B cell (primary cell): ENCODE measurements around the gene SGO1. TPM values are rescaled to one million over a fixed set of nuclear protein-coding genes. Genes with fewer than 3 reads are reported as not detected.

Experiments used
- ATAC-seq: fragments of 200-7000 bp; cut with Tn5 transposase; one replicate; pipeline ENCODE4 v1.10.0; 2021; ENCODE audit warnings: low read depth, mild to moderate bottlenecking, moderate number of reproducible peaks, moderate library complexity
- CTCF ChIA-PET: fragments of 350-600 bp; sonication (Branson Sonifier 250); formaldehyde crosslinking; loops from one replicate; lab custom pipeline; 2021; ENCODE audit warnings: antibody characterized with exemption, inconsistent platforms; lab: Charles Lee
- POLR2A ChIA-PET: fragments of 350-600 bp; sonication (Branson Sonifier 250); formaldehyde crosslinking; loops from one replicate; lab custom pipeline; 2021; ENCODE audit warnings: antibody characterized with exemption; lab: Charles Lee
- DNase-seq: peaks from one replicate; pipeline ENCODE4 v3.0.0; 2013
- H2AFZ ChIP-seq: 2 replicates; pipeline ENCODE4 v1.6.1; 2012; ENCODE audit warnings: mild to moderate bottlenecking, low read depth, low read length; ENCODE audit not compliant: insufficient read depth, poor library complexity, severe bottlenecking
- H3K27ac ChIP-seq, 2 donors: 1 replicate in 1 of 2; 2 replicates in 1 of 2; pipeline ENCODE4 v1.5.1; 2012 to 2013; ENCODE audit warnings: low read length in 2 of 2, mild to moderate bottlenecking in 2 of 2, moderate library complexity in 1 of 2
- H3K27me3 ChIP-seq, 4 experiments: fragments of 200-600 bp in 1 of 4; sonication (generic) in 1 of 4; replicated peaks in 1 of 4; 1 replicate in 2 of 4; 2 replicates in 2 of 4; pipeline versions ENCODE4 v1.6.1 to v1.7.0; 2013 to 2016; ENCODE audit warnings: low read length in 3 of 4, mild to moderate bottlenecking in 2 of 4, mixed read lengths in 1 of 4, moderate library complexity in 1 of 4; ENCODE audit not compliant: insufficient read depth in 4 of 4, control insufficient read depth in 3 of 4; ENCODE audit errors: control extremely low read depth in 1 of 4
- H3K36me3 ChIP-seq, 2 experiments: replicated peaks in 1 of 2; 1 replicate in 1 of 2; 2 replicates in 1 of 2; pipeline versions ENCODE4 v1.6.1 to v1.7.1; 2013; ENCODE audit warnings: low read length in 1 of 2; ENCODE audit not compliant: insufficient read depth in 2 of 2, control insufficient read depth in 1 of 2; ENCODE audit errors: control extremely low read depth in 1 of 2, extremely low read depth in 1 of 2
- H3K4me1 ChIP-seq, 2 donors: fragments of 200-600 bp in 1 of 2; sonication (generic) in 1 of 2; 1 replicate in 1 of 2; 2 replicates in 1 of 2; pipeline versions ENCODE4 v1.5.1 to v1.6.1; 2013 to 2017; ENCODE audit warnings: low read length in 2 of 2; ENCODE audit not compliant: control insufficient read depth in 2 of 2, insufficient read depth in 2 of 2
- H3K4me2 ChIP-seq: replicated peaks from 2 replicates; pipeline ENCODE3; 2012; ENCODE audit warnings: mild to moderate bottlenecking, low read depth, low read length; ENCODE audit not compliant: poor library complexity, severe bottlenecking
- H3K4me3 ChIP-seq, 5 experiments: fragments of 200-600 bp in 1 of 5; sonication (generic) in 1 of 5; 1 replicate in 3 of 5; 2 replicates in 2 of 5; pipeline versions ENCODE4 v1.5.1 to v1.7.0; 2011 to 2016; ENCODE audit warnings: low read length in 4 of 5, mild to moderate bottlenecking in 4 of 5, low read depth in 2 of 5, control low read depth in 1 of 5, moderate library complexity in 1 of 5; ENCODE audit not compliant: insufficient read depth in 1 of 5; ENCODE audit errors: control extremely low read depth in 1 of 5, extremely low read depth in 1 of 5
- H3K79me2 ChIP-seq: fragments of 200-600 bp; sonication (generic); one replicate; pipeline ENCODE4 v1.6.0; 2016; ENCODE audit warnings: low read length; ENCODE audit not compliant: control insufficient read depth, insufficient read depth
- H3K9ac ChIP-seq: fragments of 200-600 bp; sonication (generic); 2 replicates; pipeline ENCODE4 v1.6.1; 2017; ENCODE audit warnings: mild to moderate bottlenecking, low read length, moderate library complexity
- H3K9me3 ChIP-seq, 3 donors: one replicate each; pipeline versions ENCODE4 v1.6.1 to v1.7.1; 2013; ENCODE audit warnings: low read length in 2 of 3; ENCODE audit not compliant: control insufficient read depth in 2 of 3, insufficient read depth in 1 of 3; ENCODE audit errors: control extremely low read depth in 1 of 3
- H4K20me1 ChIP-seq: 2 replicates; pipeline ENCODE4 v1.6.0; 2012; ENCODE audit warnings: mild to moderate bottlenecking, low read length; ENCODE audit not compliant: insufficient read depth, control insufficient read depth, poor library complexity, severe bottlenecking
- H3K27ac Mint-ChIP-seq: one replicate; pipeline ENCODE4 v1.8.0; 2021; ENCODE audit warnings: mixed read lengths
- H3K27me3 Mint-ChIP-seq: one replicate; pipeline ENCODE4 v1.8.0; 2021; ENCODE audit warnings: mixed read lengths
- H3K4me1 Mint-ChIP-seq: one replicate; pipeline ENCODE4 v1.8.0; 2021; ENCODE audit warnings: mixed read lengths
- H3K4me3 Mint-ChIP-seq: one replicate; pipeline ENCODE4 v1.8.0; 2021; ENCODE audit warnings: mixed read lengths
- H3K9me3 Mint-ChIP-seq: one replicate; pipeline ENCODE4 v1.8.0; 2022; ENCODE audit warnings: mixed read lengths; ENCODE audit not compliant: insufficient read depth
- EZH2 ChIP-seq: IDR thresholded peaks from 2 replicates; pipeline ENCODE4 v1.6.1; 2012; ENCODE audit warnings: borderline replicate concordance, low read depth, mild to moderate bottlenecking, moderate library complexity, low read length; ENCODE audit not compliant: insufficient read depth, poor library complexity, severe bottlenecking
- WGBS: methylation state at CpG from one replicate; pipeline ENCODE4 v1.1.5; 2013; ENCODE audit warnings: missing lambda C conversion rate; ENCODE audit not compliant: insufficient coverage; 5-methylcytosine and 5-hydroxymethylcytosine counted together
- intact Hi-C: fragments of 100-400 bp; cut with micrococcal nuclease; formaldehyde crosslinking; loops from one replicate; pipeline ENCODE4 v1.10.0; 2022
- polyA plus RNA-seq: library from polyadenylated mRNA; depleted of rRNA; stranded (reverse); fragments of >200 nt; gene quantifications from 2 replicates; pipeline ENCODE4 v1.2.3, GENCODE V29; 2012
- total RNA-seq, 2 donors: library from RNA; stranded (reverse); fragments of 120-200 nt in 1 of 2; gene quantifications; 1 replicate in 1 of 2; 2 replicates in 1 of 2; pipeline versions ENCODE4 v1.2.3 to v1.2.4, GENCODE V29; 2013 to 2022
- TF ChIP-seq, protein P1 (sequence below): fragments of 200-600 bp; IDR thresholded peaks from one replicate; pipeline ENCODE4 v1.8.0; 2022; ENCODE audit warnings: antibody characterized with exemption, mild to moderate bottlenecking

The SGO1 gene
- total and polyA plus RNA-seq, 2 donors (not counting 1 experiment from before 2014, with no cell fraction given), result 1.4 to 6.7 TPM

DNA sequence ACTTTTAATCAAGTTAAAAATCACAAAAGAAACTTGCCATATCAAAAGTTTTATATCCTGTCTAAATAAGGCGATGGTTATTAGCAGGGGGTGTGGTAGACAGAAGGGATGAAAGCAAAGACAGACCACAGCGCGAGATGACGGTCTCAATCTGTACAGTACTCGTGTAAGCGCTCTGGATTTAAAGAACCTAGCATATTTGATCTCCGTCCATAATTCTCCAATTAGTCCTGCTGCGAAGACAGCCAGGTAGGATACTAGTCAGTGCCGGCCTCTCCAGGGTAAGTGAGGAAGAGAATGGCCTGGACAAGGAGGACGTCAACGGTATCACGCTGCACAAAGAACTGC lies 701 bp downstream of the SGO1 start:
- peaks cover 2 to 14% of the 10 kb centered on the region in 2 experiments for H3K36me3 ChIP-seq
- H3K4me3 Mint-ChIP-seq, result no peak overlapping the region
- no peaks in the 10 kb centered on the region for H3K9me3 Mint-ChIP-seq
- H3K4me3 ChIP-seq, result peak overlapping the region; percentile 70 to 97 (median 85)
- no peaks in the 10 kb centered on the region for H4K20me1 ChIP-seq
- H3K27ac ChIP-seq, result peak overlapping the region; percentile 82 to 84
- peak overlapping the region; percentile 81 for H3K4me2 ChIP-seq
- H3K27ac Mint-ChIP-seq, result no peak overlapping the region
- ATAC-seq, result no peak
- no peaks in the 10 kb centered on the region for H3K27me3 Mint-ChIP-seq
- peaks cover 4% of the 10 kb centered on the region for H3K4me1 Mint-ChIP-seq
- H3K4me1 ChIP-seq, result peaks cover 19 to 26% of the 10 kb centered on the region in 2 donors
- DNase-seq, result no peak
- intact Hi-C loops, result loop anchor here (5.0 to 10.0 kb wide), 3 partner anchors 298 to 1741 kb away; no protein-coding TSS in a partner anchor
- TF ChIP-seq EZH2, result no peak
- TF ChIP-seq, protein P1, sequence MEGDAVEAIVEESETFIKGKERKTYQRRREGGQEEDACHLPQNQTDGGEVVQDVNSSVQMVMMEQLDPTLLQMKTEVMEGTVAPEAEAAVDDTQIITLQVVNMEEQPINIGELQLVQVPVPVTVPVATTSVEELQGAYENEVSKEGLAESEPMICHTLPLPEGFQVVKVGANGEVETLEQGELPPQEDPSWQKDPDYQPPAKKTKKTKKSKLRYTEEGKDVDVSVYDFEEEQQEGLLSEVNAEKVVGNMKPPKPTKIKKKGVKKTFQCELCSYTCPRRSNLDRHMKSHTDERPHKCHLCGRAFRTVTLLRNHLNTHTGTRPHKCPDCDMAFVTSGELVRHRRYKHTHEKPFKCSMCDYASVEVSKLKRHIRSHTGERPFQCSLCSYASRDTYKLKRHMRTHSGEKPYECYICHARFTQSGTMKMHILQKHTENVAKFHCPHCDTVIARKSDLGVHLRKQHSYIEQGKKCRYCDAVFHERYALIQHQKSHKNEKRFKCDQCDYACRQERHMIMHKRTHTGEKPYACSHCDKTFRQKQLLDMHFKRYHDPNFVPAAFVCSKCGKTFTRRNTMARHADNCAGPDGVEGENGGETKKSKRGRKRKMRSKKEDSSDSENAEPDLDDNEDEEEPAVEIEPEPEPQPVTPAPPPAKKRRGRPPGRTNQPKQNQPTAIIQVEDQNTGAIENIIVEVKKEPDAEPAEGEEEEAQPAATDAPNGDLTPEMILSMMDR, result no peak
- ChIA-PET POLR2A (interaction anchor here (1.4 kb wide), 1 partner anchor 145 kb away, joined by 7 read pairs; the partner anchor contains the start of gene KAT2B), CTCF (interaction anchor here (0.6 to 3.2 kb wide), 4 partner anchors 14 to 1039 kb away, joined by 3 to 14 read pairs (median 4); partner anchors contain the start of gene KAT2B)
- peak overlapping the region; percentile 79 for H3K9ac ChIP-seq
- peak overlapping the region; percentile 90 for H2AFZ ChIP-seq
- WGBS, result 4% methylated on average over 8 of the region's 12 CpGs
- H3K9me3 ChIP-seq, result no peaks in the 10 kb centered on the region
- H3K27me3 ChIP-seq, result no peaks in the 10 kb centered on the region
- H3K79me2 ChIP-seq, result peaks cover 25% of the 10 kb centered on the region

GRCh38 chr3:20182206-20182605 lies 3.8 kb downstream of the SGO1 start:
- H2AFZ ChIP-seq, result no peak overlapping the region
- Mint-ChIP-seq H3K27ac (no peak overlapping the region), H3K4me3 (no peak overlapping the region), H3K27me3 (no peaks in the 10 kb centered on the region), H3K9me3 (no peaks in the 10 kb centered on the region), H3K4me1 (peaks cover 2% of the 10 kb centered on the region)
- no peak for ATAC-seq
- DNase-seq, result no peak
- H3K4me2 ChIP-seq, result no peak overlapping the region
- H3K27me3 ChIP-seq, result no peaks in the 10 kb centered on the region
- H3K9me3 ChIP-seq, result no peaks in the 10 kb centered on the region
- H3K9ac ChIP-seq, result no peak overlapping the region
- no peak overlapping the region for H3K4me3 ChIP-seq
- H4K20me1 ChIP-seq, result no peaks in the 10 kb centered on the region
- POLR2A ChIA-PET, result no interaction called here
- TF ChIP-seq, protein P1, result no peak
- no peak for TF ChIP-seq EZH2
- peaks cover 24% of the 10 kb centered on the region for H3K79me2 ChIP-seq
- peaks cover 13 to 19% of the 10 kb centered on the region in 2 donors for H3K4me1 ChIP-seq
- H3K36me3 ChIP-seq, result peaks cover 5 to 27% of the 10 kb centered on the region in 2 experiments
- no peak overlapping the region for H3K27ac ChIP-seq
- CTCF ChIA-PET, result interaction anchor here (0.6 kb wide), 1 partner anchor 53 kb away, joined by 4 read pairs; no protein-coding TSS in a partner anchor
- 88% methylated on average over 2 of the region's 4 CpGs for WGBS
- intact Hi-C loops, result loop anchor here (10.0 kb wide), 2 partner anchors 837 to 1737 kb away; no protein-coding TSS in a partner anchor
